SK-N-SH treated with all-trans-retinoic acid at 6 μM for 48 hours (cell line): ENCODE data around the gene RRAS2.

Experiments used
- ATAC-seq: fragments of 200-7000 bp; cut with Tn5 transposase; 3 replicates; pipeline ENCODE4 v1.9.1; 2020; ENCODE audit warnings: mild to moderate bottlenecking, moderate library complexity
- ARNTL ChIP-seq: fragments of 450-650 bp; formaldehyde crosslinking; IDR thresholded peaks from 2 replicates; pipeline ENCODE4 v1.5.0; 2020; ENCODE audit warnings: low read depth, mild to moderate bottlenecking, moderate library complexity, borderline replicate concordance
- BACH2 ChIP-seq: fragments of 250-450 bp; sonication (Bioruptor Pico); IDR thresholded peaks from 2 replicates; pipeline ENCODE4 v1.9.0; 2021; ENCODE audit warnings: mild to moderate bottlenecking, borderline replicate concordance
- CSDC2 ChIP-seq: fragments of 250-450 bp; sonication (Bioruptor Pico); IDR thresholded peaks from 2 replicates; pipeline ENCODE4 v1.5.0; 2020; ENCODE audit warnings: mild to moderate bottlenecking, moderate library complexity
- ESRRG ChIP-seq: fragments of 250-450 bp; sonication (Bioruptor Pico); IDR thresholded peaks from 2 replicates; pipeline ENCODE4 v1.6.1; 2021; ENCODE audit warnings: mild to moderate bottlenecking
- GLIS3 ChIP-seq: fragments of 250-450 bp; sonication (Bioruptor Pico); IDR thresholded peaks from 2 replicates; pipeline ENCODE4 v1.5.0; 2020; ENCODE audit warnings: mild to moderate bottlenecking, moderate library complexity
- ISL1 ChIP-seq: fragments of 250-450 bp; sonication (Bioruptor Pico); IDR thresholded peaks from 2 replicates; pipeline ENCODE4 v2.1.2; 2022; ENCODE audit warnings: mild to moderate bottlenecking, moderate library complexity
- OSR1 ChIP-seq: fragments of 250-450 bp; sonication (Bioruptor Pico); IDR thresholded peaks from 2 replicates; pipeline ENCODE4 v1.8.0; 2022; ENCODE audit warnings: moderate library complexity, mild to moderate bottlenecking, inconsistent platforms
- PPARA ChIP-seq: fragments of 250-450 bp; sonication (Bioruptor Pico); IDR thresholded peaks from 2 replicates; pipeline ENCODE4 v1.5.0; 2020; ENCODE audit warnings: mild to moderate bottlenecking, borderline replicate concordance
- RARB ChIP-seq: fragments of 250-450 bp; sonication (Bioruptor Pico); IDR thresholded peaks from 2 replicates; pipeline ENCODE4 v1.8.0; 2021; ENCODE audit warnings: mild to moderate bottlenecking, moderate library complexity
- SNAI2 ChIP-seq: fragments of 250-450 bp; sonication (Bioruptor Pico); IDR thresholded peaks from 2 replicates; pipeline ENCODE4 v1.5.0; 2020; ENCODE audit warnings: mild to moderate bottlenecking, moderate library complexity
- TCF4 ChIP-seq: fragments of 250-450 bp; sonication (Bioruptor Pico); IDR thresholded peaks from 2 replicates; pipeline ENCODE4 v1.8.0; 2021; ENCODE audit warnings: mild to moderate bottlenecking, moderate library complexity, borderline replicate concordance
- TOX ChIP-seq: fragments of 250-450 bp; sonication (Bioruptor Pico); IDR thresholded peaks from 2 replicates; pipeline ENCODE4 v1.8.0; 2021; ENCODE audit warnings: mild to moderate bottlenecking, moderate library complexity, borderline replicate concordance
- ZC3H10 ChIP-seq: fragments of 250-450 bp; sonication (Bioruptor Pico); IDR thresholded peaks from 2 replicates; pipeline ENCODE4 v1.5.1; 2021; ENCODE audit warnings: mild to moderate bottlenecking, moderate library complexity
- ZFP3 ChIP-seq: fragments of 250-450 bp; sonication (Bioruptor Pico); IDR thresholded peaks from 2 replicates; pipeline ENCODE4 v1.5.0; 2020; ENCODE audit warnings: mild to moderate bottlenecking, moderate library complexity
- ZFP30 ChIP-seq: fragments of 450-650 bp; formaldehyde crosslinking; IDR thresholded peaks from 2 replicates; pipeline ENCODE4 v1.5.0; 2022; ENCODE audit warnings: mild to moderate bottlenecking, moderate library complexity
- ZNF565 ChIP-seq: fragments of 450-650 bp; formaldehyde crosslinking; conservative IDR thresholded peaks from 2 replicates; pipeline ENCODE4 v1.5.0; 2020; ENCODE audit warnings: low read depth, mild to moderate bottlenecking, moderate library complexity
- ZNF70 ChIP-seq: fragments of 450-650 bp; formaldehyde crosslinking; IDR thresholded peaks from 2 replicates; pipeline ENCODE4 v1.5.0; 2020; ENCODE audit warnings: mild to moderate bottlenecking, moderate library complexity
- ZNF8 ChIP-seq: fragments of 450-650 bp; formaldehyde crosslinking; IDR thresholded peaks from 2 replicates; pipeline ENCODE4 v1.5.0; 2020; ENCODE audit warnings: mild to moderate bottlenecking, moderate library complexity
- TF ChIP-seq, protein P1 (sequence below): fragments of 250-450 bp; sonication (Bioruptor Pico); IDR thresholded peaks from 2 replicates; pipeline ENCODE4 v1.5.1; 2021; ENCODE audit warnings: mild to moderate bottlenecking, moderate library complexity
- TF ChIP-seq, protein P2 (sequence below): fragments of 250-450 bp; sonication (Bioruptor Pico); IDR thresholded peaks from 2 replicates; pipeline ENCODE4 v1.8.0; 2020; ENCODE audit warnings: mild to moderate bottlenecking, moderate library complexity, borderline replicate concordance
- TF ChIP-seq, protein P3 (sequence below): fragments of 250-450 bp; sonication (Bioruptor Pico); IDR thresholded peaks from 2 replicates; pipeline ENCODE4 v1.5.0; 2020; ENCODE audit warnings: mild to moderate bottlenecking, moderate library complexity

The RRAS2 gene

DNA sequence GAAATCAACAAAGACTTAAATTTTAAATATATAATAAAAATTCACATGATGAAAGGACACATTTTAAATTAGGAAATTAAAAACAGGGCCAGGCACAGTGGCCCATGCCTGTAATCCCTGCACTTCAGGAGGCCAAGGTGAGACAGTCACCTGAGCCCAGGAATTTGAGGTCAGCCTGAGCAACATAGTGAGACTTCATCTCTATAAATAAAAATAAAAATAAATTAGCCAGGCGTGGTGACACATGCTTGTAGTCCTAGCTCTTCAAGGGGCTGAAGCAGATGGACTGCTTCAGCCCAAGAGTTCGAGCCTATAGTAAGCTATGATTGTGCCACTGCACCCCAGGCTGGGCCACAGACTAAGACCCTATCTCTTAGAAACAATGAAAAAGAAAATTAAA is 29.3 kb downstream of the RRAS2 start (continued):
- no peak for TF ChIP-seq ZNF8 (CRISPR knock-in tag)
- TF ChIP-seq ZNF565 (CRISPR knock-in tag), result no peak
- TF ChIP-seq ZC3H10 (CRISPR knock-in tag), result no peak
- TF ChIP-seq RARB (CRISPR knock-in tag), result no peak
- TF ChIP-seq SNAI2 (CRISPR knock-in tag), result no peak
- TF ChIP-seq ESRRG, result no peak
- TF ChIP-seq ZFP3 (CRISPR knock-in tag), result no peak
- TF ChIP-seq, protein P1, sequence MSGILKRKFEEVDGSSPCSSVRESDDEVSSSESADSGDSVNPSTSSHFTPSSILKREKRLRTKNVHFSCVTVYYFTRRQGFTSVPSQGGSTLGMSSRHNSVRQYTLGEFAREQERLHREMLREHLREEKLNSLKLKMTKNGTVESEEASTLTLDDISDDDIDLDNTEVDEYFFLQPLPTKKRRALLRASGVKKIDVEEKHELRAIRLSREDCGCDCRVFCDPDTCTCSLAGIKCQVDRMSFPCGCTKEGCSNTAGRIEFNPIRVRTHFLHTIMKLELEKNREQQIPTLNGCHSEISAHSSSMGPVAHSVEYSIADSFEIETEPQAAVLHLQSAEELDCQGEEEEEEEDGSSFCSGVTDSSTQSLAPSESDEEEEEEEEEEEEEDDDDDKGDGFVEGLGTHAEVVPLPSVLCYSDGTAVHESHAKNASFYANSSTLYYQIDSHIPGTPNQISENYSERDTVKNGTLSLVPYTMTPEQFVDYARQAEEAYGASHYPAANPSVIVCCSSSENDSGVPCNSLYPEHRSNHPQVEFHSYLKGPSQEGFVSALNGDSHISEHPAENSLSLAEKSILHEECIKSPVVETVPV (CRISPR knock-in tag), result no peak
- TF ChIP-seq OSR1 (CRISPR knock-in tag), result no peak
- TF ChIP-seq TCF4 (CRISPR knock-in tag), result no peak

DNA sequence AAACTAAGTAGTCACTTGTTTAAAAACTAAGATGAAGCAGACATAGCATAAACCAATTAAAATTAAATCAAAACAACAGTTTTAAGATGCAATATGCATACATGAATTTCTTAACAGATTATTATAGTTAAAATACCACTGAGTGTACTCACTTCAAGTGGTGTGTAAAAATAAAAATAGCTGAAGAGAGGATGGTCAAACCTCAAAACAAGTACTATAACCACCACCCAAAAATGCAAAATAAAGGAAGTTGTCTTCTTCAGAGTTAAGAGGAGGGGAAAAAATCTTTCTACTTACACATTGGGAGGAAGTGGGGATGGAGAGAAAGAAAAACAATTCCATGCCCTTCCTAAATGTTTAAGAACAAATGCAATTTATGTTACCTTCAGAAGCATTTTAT is 31.9 kb downstream of the RRAS2 start:
- TF ChIP-seq, protein P2, sequence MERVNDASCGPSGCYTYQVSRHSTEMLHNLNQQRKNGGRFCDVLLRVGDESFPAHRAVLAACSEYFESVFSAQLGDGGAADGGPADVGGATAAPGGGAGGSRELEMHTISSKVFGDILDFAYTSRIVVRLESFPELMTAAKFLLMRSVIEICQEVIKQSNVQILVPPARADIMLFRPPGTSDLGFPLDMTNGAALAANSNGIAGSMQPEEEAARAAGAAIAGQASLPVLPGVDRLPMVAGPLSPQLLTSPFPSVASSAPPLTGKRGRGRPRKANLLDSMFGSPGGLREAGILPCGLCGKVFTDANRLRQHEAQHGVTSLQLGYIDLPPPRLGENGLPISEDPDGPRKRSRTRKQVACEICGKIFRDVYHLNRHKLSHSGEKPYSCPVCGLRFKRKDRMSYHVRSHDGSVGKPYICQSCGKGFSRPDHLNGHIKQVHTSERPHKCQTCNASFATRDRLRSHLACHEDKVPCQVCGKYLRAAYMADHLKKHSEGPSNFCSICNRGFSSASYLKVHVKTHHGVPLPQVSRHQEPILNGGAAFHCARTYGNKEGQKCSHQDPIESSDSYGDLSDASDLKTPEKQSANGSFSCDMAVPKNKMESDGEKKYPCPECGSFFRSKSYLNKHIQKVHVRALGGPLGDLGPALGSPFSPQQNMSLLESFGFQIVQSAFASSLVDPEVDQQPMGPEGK (CRISPR knock-in tag), result no peak
- TF ChIP-seq ZC3H10 (CRISPR knock-in tag), result no peak
- TF ChIP-seq, protein P1 (CRISPR knock-in tag), result no peak
- TF ChIP-seq ZFP3 (CRISPR knock-in tag), result no peak
- no peak for TF ChIP-seq PPARA (CRISPR knock-in tag)
- TF ChIP-seq CSDC2 (CRISPR knock-in tag), result no peak
- TF ChIP-seq, all 23 proteins: peak for 0
- ATAC-seq, result no peak

DNA sequence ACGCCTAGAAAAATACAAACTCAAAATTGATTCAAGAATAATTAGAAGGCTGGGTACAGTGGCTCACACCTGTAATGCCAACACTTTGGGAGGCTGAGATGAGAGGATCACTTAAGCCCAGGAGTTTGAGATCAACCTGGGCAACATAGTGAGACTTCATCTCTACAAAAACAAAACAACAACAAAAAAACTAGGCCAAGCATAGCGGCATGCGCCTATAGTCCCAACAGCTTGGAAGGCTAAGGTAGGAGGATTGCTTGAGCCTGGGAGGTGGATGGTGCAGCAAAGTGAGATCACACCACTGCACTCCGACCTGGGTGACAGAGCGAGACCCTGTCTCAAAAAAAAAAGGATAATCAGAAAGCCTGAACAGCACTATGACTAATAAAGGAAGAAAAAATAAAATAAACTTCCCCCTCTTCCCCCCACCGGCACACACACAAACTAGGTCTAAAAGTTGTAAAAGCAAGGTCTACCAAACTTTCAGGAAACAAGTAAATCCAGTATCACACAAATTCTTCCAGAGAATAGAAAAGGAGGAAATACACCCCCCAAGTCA is 35.8 kb downstream of the RRAS2 start:
- TF ChIP-seq ZNF565 (CRISPR knock-in tag) (no peak), BACH2 (no peak)
- ATAC-seq, result no peak

DNA sequence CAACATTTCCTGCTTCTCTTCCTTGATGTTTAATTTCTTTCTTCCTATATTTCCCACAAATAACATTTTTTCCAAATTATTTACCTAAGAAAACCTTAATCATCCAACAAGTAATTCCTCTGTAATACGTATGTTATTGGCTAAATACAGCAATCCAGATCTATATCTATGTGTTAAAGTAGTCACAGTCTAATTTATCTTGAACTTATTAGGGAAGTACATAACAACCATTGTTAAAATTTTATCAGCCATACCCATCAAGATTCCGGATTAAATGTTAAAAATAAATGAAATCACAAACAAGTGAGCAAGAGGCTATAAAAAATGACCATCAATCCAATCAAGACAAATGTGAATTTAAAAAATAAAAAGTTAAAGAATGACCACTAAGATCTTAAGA is 36.5 kb downstream of the RRAS2 start:
- TF ChIP-seq ZNF8 (CRISPR knock-in tag) (no peak), SNAI2 (CRISPR knock-in tag) (no peak)
- TF ChIP-seq, protein P1 (CRISPR knock-in tag), result no peak
- TF ChIP-seq, all 23 proteins: peak for 0
- no peak for ATAC-seq

DNA sequence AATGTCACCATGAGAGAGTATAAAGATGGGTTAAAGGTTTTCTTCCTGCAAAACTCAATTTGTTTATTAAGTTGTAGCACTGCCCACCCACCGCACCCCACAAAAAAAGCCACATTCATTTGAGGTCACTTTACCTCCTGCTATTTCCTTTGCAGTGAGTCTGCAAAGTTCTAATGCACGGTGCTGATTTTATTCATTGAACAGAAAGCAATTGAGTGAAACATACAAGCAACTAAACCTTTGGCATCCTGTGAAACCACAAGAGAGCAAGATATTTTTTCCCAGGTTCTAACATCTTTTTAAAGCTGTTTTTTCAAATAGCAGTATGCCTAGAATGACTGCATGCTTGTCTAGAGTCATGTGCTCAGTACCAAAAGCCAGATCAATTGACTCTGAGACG is 39.0 kb downstream of the RRAS2 start:
- TF ChIP-seq PPARA (CRISPR knock-in tag) (no peak), ZNF70 (CRISPR knock-in tag) (no peak), CSDC2 (CRISPR knock-in tag) (no peak), ZFP30 (CRISPR knock-in tag) (no peak), BACH2 (no peak), TOX (CRISPR knock-in tag) (no peak), RARB (CRISPR knock-in tag) (no peak), GLIS3 (CRISPR knock-in tag) (no peak), ZNF565 (CRISPR knock-in tag) (no peak), ARNTL (CRISPR knock-in tag) (no peak), ISL1 (CRISPR knock-in tag) (no peak), ZFP3 (CRISPR knock-in tag) (no peak)
- TF ChIP-seq, protein P1 (CRISPR knock-in tag), result no peak
- TF ChIP-seq, protein P3, sequence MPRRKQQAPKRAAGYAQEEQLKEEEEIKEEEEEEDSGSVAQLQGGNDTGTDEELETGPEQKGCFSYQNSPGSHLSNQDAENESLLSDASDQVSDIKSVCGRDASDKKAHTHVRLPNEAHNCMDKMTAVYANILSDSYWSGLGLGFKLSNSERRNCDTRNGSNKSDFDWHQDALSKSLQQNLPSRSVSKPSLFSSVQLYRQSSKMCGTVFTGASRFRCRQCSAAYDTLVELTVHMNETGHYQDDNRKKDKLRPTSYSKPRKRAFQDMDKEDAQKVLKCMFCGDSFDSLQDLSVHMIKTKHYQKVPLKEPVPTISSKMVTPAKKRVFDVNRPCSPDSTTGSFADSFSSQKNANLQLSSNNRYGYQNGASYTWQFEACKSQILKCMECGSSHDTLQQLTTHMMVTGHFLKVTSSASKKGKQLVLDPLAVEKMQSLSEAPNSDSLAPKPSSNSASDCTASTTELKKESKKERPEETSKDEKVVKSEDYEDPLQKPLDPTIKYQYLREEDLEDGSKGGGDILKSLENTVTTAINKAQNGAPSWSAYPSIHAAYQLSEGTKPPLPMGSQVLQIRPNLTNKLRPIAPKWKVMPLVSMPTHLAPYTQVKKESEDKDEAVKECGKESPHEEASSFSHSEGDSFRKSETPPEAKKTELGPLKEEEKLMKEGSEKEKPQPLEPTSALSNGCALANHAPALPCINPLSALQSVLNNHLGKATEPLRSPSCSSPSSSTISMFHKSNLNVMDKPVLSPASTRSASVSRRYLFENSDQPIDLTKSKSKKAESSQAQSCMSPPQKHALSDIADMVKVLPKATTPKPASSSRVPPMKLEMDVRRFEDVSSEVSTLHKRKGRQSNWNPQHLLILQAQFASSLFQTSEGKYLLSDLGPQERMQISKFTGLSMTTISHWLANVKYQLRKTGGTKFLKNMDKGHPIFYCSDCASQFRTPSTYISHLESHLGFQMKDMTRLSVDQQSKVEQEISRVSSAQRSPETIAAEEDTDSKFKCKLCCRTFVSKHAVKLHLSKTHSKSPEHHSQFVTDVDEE (CRISPR knock-in tag), result no peak
- TF ChIP-seq, all 23 proteins: peak for 0
- ATAC-seq, result no peak
